ENCODE measurements around the gene PRPS1L1. TPM values are rescaled to one million over a fixed set of nuclear protein-coding genes. Genes with fewer than 3 reads are reported as not detected.

The PRPS1L1 gene
- total RNA-seq, result not detected

GRCh38 chr7:18027628-18028027, at the start of gene PRPS1L1:
PRPS1L1 (minus strand) TSS chr7:18027846.
- Histone ChIP-seq H3K9me3 (no peaks in the 10 kb centered on the region), H3K36me3 (no peaks in the 10 kb centered on the region), H3K27me3 (replicated peaks; ENCODE audit: insufficient read depth) (no peaks in the 10 kb centered on the region), H3K4me3 (no peak within 1 kb of the TSS), H3K27ac (no peak within 1 kb of the TSS), H3K4me1 (ENCODE audit: control insufficient read depth in 1 of 2, low read depth in 2 of 2) (no peaks in the 10 kb centered on the region)
- DNase-seq (ENCODE audit: low spot score) (no peak), ATAC-seq (ENCODE audit: insufficient number of reproducible peaks, low FRiP score, low read depth) (no peak)
- TF ChIP-seq CTCF (IDR thresholded peaks at IDR 0.05), result no peak

GRCh38 chr7:18076461-18076860, 48.8 kb upstream of the PRPS1L1 start:
- Histone ChIP-seq H3K9me3 (peaks cover 6% of the 10 kb centered on the region), H3K4me3 (no peak overlapping the region), H3K4me1 (ENCODE audit: control insufficient read depth in 1 of 2, low read depth in 2 of 2) (no peaks in the 10 kb centered on the region), H3K36me3 (no peaks in the 10 kb centered on the region), H3K27ac (no peak overlapping the region), H3K27me3 (replicated peaks; ENCODE audit: insufficient read depth) (no peaks in the 10 kb centered on the region)
- TF ChIP-seq CTCF (IDR thresholded peaks at IDR 0.05), result no peak
- DNase-seq (ENCODE audit: low spot score) (no peak), ATAC-seq (ENCODE audit: insufficient number of reproducible peaks, low FRiP score, low read depth) (no peak)

GRCh38 chr7:18068745-18069144, 41.1 kb upstream of the PRPS1L1 start:
- TF ChIP-seq CTCF (IDR thresholded peaks at IDR 0.05), result no peak
- DNase-seq (ENCODE audit: low spot score) (no peak), ATAC-seq (ENCODE audit: insufficient number of reproducible peaks, low FRiP score, low read depth) (no peak)
- Histone ChIP-seq H3K9me3 (no peaks in the 10 kb centered on the region), H3K4me3 (no peak overlapping the region), H3K27me3 (replicated peaks; ENCODE audit: insufficient read depth) (no peaks in the 10 kb centered on the region), H3K27ac (no peak overlapping the region), H3K4me1 (ENCODE audit: control insufficient read depth in 1 of 2, low read depth in 2 of 2) (no peaks in the 10 kb centered on the region), H3K36me3 (no peaks in the 10 kb centered on the region)

GRCh38 chr7:18064242-18064838, 36.7 kb upstream of the PRPS1L1 start:
- TF ChIP-seq CTCF (IDR thresholded peaks at IDR 0.05), result no peak
- no peak overlapping the region for H3K4me3 ChIP-seq
- H3K9me3 ChIP-seq, result no peaks in the 10 kb centered on the region
- no peak overlapping the region for H3K27ac ChIP-seq
- no peak for DNase-seq (ENCODE audit: low spot score)
- no peaks in the 10 kb centered on the region for H3K36me3 ChIP-seq
- no peaks in the 10 kb centered on the region for H3K4me1 ChIP-seq (ENCODE audit: control insufficient read depth in 1 of 2, low read depth in 2 of 2)
- H3K27me3 ChIP-seq (replicated peaks; ENCODE audit: insufficient read depth), result no peaks in the 10 kb centered on the region
- no peak for ATAC-seq (ENCODE audit: insufficient number of reproducible peaks, low FRiP score, low read depth)

GRCh38 chr7:18063149-18063901, 35.7 kb upstream of the PRPS1L1 start:
- H3K9me3 ChIP-seq, result no peaks in the 10 kb centered on the region
- DNase-seq (ENCODE audit: low spot score) (no peak), ATAC-seq (ENCODE audit: insufficient number of reproducible peaks, low FRiP score, low read depth) (no peak)
- H3K36me3 ChIP-seq, result no peaks in the 10 kb centered on the region
- no peak overlapping the region for H3K4me3 ChIP-seq
- no peaks in the 10 kb centered on the region for H3K4me1 ChIP-seq (ENCODE audit: control insufficient read depth in 1 of 2, low read depth in 2 of 2)
- no peak overlapping the region for H3K27ac ChIP-seq
- H3K27me3 ChIP-seq (replicated peaks; ENCODE audit: insufficient read depth), result no peaks in the 10 kb centered on the region
- no peak for TF ChIP-seq CTCF (IDR thresholded peaks at IDR 0.05)
